GM10248 (cell line): ENCODE data around the gene RBM38.

Source experiments
- CTCF ChIA-PET: fragments of 300-600 bp; sonication (Branson Sonifier 250); formaldehyde crosslinking; extraction: SDS; loops from one replicate; lab custom pipeline; 2021; ENCODE audit warnings: antibody characterized with exemption; lab: Yijun Ruan, JAX
- POLR2A ChIA-PET: fragments of 350-650 bp; sonication (Branson Sonifier 250); formaldehyde crosslinking; extraction: SDS; loops from one replicate; lab custom pipeline; 2020; ENCODE audit warnings: antibody characterized with exemption; lab: Yijun Ruan, JAX
- DNase-seq: peaks from one replicate; pipeline ENCODE4 v3.0.0; 2012; ENCODE audit errors: extremely low spot score
- CTCF ChIP-seq: IDR thresholded peaks from 2 replicates; pipeline ENCODE4 v1.5.1; 2012; ENCODE audit warnings: mild to moderate bottlenecking, low read depth; ENCODE audit errors: extremely low read depth, missing control alignments, control extremely low read depth

The RBM38 gene

DNA sequence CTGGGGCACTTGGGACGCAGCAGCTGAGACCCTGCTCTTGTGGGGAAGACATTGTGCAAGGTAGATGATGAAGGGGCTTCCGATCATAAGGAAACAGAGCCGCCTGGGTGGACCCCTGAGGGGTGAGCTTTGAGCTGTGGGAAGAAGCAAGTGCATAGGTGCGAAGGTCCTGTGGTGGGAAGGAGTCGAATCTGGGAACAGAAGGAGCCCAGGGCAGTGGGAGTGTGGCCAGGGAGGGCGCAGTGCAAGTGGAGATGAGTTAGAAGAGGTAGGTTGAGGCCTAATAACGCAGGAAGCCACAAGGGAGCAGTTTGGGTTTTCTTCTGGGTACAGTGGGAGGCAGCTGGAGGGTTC lies 10.3 kb downstream of the RBM38 start:
- TF ChIP-seq CTCF = no peak
- DNase-seq = no peak
- ChIA-PET CTCF (interaction anchor here (0.9 to 2.2 kb wide), 6 partner anchors 11 to 91 kb away, joined by 3 to 8 read pairs (median 4); no protein-coding TSS in a partner anchor), POLR2A (interaction anchor here (1.6 to 4.0 kb wide), 2 partner anchors 11 kb away, joined by 7 to 15 read pairs; partner anchors contain the start of gene RBM38)

GRCh38 chr20:57402206-57403125 lies 11.3 kb downstream of the RBM38 start:
- ChIA-PET POLR2A (interaction anchor here (1.6 to 4.0 kb wide), 2 partner anchors 10 to 12 kb away, joined by 7 to 15 read pairs; partner anchors contain the start of gene RBM38), CTCF (interaction anchor here (1.4 to 2.2 kb wide), 3 partner anchors 10 to 71 kb away, joined by 4 to 8 read pairs (median 6); no protein-coding TSS in a partner anchor)
- no peak for TF ChIP-seq CTCF
- no peak for DNase-seq

DNA sequence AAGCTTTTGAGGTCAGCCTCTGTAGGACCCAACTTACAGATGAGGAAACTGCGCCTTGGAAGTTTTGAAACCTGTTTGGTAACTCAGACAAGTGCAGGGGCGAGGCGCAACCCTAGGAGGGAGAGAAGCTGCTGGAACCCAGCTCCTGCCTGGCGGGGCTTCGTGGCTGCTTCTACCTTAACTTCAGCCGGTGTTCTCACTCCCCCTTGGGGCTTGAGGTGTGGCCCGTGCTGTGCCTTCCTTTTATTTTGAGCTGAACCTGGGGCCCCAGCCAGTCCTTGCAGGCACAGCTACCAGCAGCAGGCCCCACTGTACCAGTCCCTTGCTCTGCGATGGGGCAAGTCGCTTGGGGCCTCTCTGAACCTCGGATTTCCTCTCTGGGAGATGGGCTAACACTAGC lies 12.0 kb downstream of the RBM38 start:
- no peak for TF ChIP-seq CTCF
- POLR2A ChIA-PET = interaction anchor here (1.1 to 4.0 kb wide), 2 partner anchors 10 to 11 kb away, joined by 4 to 15 read pairs; no protein-coding TSS in a partner anchor
- DNase-seq = no peak
- CTCF ChIA-PET = interaction anchor here (1.1 to 1.4 kb wide), 2 partner anchors 10 to 22 kb away, joined by 4 read pairs; no protein-coding TSS in a partner anchor

GRCh38 chr20:57404006-57404405 lies 12.8 kb downstream of the RBM38 start:
- TF ChIP-seq CTCF = no peak
- DNase-seq = no peak
- CTCF ChIA-PET = interaction anchor here (1.1 to 1.4 kb wide), 2 partner anchors 9 to 22 kb away, joined by 4 read pairs; no protein-coding TSS in a partner anchor
- POLR2A ChIA-PET = interaction anchor here (1.1 to 4.0 kb wide), 2 partner anchors 9 to 12 kb away, joined by 4 to 15 read pairs; no protein-coding TSS in a partner anchor

- no peak for DNase-seq
- ChIA-PET CTCF (no interaction called here), POLR2A (interaction anchor here (1.1 to 4.0 kb wide), 2 partner anchors 8 to 12 kb away, joined by 4 to 15 read pairs; no protein-coding TSS in a partner anchor)
- TF ChIP-seq CTCF = no peak
Observed at GRCh38 chr20:57404419-57405072, 13.3 kb downstream of the RBM38 start.
